Measurements from ENCODE around the gene OXT.

Gene OXT

DNA sequence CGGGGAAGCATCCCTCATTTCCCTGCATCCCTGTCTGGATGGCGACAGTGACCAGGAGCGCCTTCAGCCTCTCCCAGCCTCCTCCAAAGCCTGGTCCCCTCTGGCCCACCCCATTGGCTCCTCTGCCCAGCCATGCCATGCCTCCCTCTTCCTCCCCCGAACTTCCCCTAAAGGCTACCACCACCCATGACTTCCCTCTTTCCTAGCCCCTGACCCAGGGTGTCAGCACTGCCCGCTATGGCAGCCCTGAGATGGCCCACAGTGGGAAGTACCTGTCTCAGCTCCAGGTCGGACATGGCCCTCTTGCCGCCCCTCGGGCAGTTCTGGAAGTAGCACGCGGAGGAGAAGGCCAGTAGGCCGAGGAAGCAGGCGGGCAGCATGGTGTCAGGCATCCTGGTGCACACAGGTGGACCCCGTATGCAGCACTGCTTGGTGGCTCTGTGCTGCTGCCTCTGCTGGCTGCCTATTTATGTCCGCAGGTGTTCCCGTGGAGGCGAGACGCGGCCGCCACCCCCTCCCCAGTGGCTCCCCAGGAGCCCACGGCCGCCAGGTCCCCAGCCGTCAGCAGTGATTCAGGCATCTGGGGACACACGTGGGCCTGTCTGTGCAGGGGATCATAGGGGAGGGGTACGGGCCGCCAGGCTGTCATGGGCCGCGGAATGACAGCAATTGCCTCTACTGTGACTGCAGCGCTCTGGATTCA lies 13.0 kb downstream of the OXT start, which contains the start of gene AVP:
TSS of gene AVP (minus strand) at position 442 of the 703 bp plus-strand sequence. CDS start at position 392, 50 bp downstream.
- DNase-seq (no peak), ATAC-seq (replicated peaks) (no peak)
- Mint-ChIP-seq H3K36me3 (ENCODE audit: insufficient read depth) (no peaks in the 10 kb centered on the region), H3K27ac (no peak within 1 kb of the TSS), H3K4me1 (ENCODE audit: low read depth in 2 of 2) (peaks cover 4 to 7% of the 10 kb centered on the region in 2 donors), H3K9me3 (no peaks in the 10 kb centered on the region), H3K27me3 (peaks cover 59 to 67% of the 10 kb centered on the region in 2 donors), H3K4me3 (peak within 1 kb of the TSS; percentile 77 to 80)

DNA sequence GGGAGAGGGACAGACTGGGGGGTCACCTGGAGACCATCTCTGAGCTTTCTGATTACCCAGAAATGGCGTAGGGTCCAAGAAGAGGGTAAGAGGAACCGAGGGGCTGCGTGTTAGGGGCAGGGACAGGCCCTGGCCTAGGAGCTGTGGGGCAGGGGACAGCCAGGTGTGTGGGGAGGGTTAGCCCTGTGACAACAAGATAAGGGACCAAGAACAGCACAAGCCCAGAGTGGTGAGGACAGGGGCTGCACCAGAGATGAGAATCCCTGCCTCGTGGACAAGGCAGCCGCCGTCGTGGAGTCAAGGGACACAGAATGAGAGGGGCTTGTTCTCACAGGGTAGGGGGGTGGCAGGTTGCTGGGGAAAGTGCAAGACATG lies 13.6 kb downstream of the OXT start:
- Mint-ChIP-seq H3K27me3 (peaks cover 61 to 71% of the 10 kb centered on the region in 2 donors), H3K4me1 (ENCODE audit: low read depth in 2 of 2) (peaks cover 4 to 7% of the 10 kb centered on the region in 2 donors), H3K36me3 (ENCODE audit: insufficient read depth) (no peaks in the 10 kb centered on the region), H3K4me3 (no peak overlapping the region), H3K27ac (no peak overlapping the region), H3K9me3 (no peaks in the 10 kb centered on the region)
- no peak for ATAC-seq (replicated peaks)
- DNase-seq, result no peak

DNA sequence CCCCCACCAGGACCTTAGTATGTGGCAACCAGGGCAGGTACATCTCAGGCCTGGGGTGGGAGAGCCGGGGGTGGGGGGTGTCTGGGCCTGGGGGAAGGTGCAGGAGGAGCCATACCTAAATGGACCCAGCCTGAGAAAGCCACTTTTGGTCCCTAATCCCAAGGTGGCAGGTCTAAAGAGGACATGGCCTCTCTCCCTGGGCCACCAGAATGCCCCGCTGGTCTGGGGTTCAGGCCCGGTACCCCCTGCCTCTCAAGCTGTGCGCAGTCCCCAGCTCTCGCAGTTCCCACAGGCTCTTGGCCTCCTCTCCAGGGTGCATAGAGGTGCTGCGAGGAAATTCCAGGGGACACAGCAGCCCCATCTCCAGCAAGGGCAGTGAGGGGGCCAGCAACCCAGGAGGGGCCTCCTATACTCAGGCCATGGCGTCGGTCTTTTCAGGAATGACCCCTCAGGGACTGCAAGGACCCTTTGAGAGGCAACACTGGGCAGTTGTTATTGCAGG lies 14.2 kb downstream of the OXT start:
- peaks cover 4 to 7% of the 10 kb centered on the region in 2 donors for H3K4me1 Mint-ChIP-seq (ENCODE audit: low read depth in 2 of 2)
- no peak overlapping the region for H3K4me3 Mint-ChIP-seq
- peaks cover 61 to 71% of the 10 kb centered on the region in 2 donors for H3K27me3 Mint-ChIP-seq
- no peaks in the 10 kb centered on the region for H3K9me3 Mint-ChIP-seq
- no peak for ATAC-seq (replicated peaks)
- H3K27ac Mint-ChIP-seq, result no peak overlapping the region
- no peaks in the 10 kb centered on the region for H3K36me3 Mint-ChIP-seq (ENCODE audit: insufficient read depth)
- no peak for DNase-seq

DNA sequence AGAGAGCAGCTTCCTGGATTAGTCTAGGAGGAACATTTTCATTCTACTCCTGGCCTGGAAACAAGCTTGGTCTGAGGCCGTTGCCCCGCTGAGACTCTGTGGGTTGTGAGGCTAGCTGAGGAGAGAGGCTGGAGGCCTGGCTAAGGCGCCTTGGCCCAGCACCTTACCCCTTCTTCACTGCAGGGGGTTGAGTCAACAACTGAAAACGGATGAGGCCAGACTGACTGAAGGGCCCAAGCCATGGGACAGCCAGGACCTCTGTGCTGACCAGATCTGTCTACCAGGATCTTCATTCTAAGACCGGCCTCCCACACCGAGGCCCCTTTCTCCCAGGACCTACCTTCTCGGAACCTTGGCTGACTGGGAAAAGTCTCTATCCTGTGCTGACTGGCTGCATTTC lies 16.6 kb downstream of the OXT start:
- H3K27ac Mint-ChIP-seq, result no peak overlapping the region

DNA sequence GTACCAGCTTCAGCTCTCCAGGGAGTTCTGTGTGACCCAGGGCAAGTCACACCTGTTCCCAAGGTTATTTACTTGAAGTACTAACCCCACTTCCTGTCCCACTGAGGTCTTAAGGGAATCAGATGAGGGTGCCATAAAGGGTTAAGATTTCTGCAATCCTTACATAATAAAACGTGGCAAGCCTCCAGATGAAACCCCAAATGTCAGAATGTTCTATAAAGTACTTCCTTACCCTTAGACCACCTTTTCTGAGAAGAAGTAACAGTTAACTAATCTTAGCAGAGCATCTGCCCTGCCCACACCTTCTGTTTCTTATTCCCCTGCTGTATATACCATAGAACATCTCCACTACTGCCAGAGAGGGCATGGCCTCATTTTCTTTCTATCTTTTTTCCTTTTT lies 19.1 kb downstream of the OXT start:
- Mint-ChIP-seq H3K4me3 (no peak overlapping the region), H3K36me3 (ENCODE audit: insufficient read depth) (no peaks in the 10 kb centered on the region), H3K27ac (no peak overlapping the region), H3K27me3 (peaks cover 41 to 65% of the 10 kb centered on the region in 2 donors), H3K4me1 (ENCODE audit: low read depth in 2 of 2) (peaks cover 2 to 4% of the 10 kb centered on the region in 2 donors), H3K9me3 (no peaks in the 10 kb centered on the region)
- DNase-seq (no peak), ATAC-seq (replicated peaks) (no peak)

More for the DNA sequence above, 16.6 kb downstream of the OXT start:
- peaks cover 61 to 72% of the 10 kb centered on the region in 2 donors for H3K27me3 Mint-ChIP-seq
- no peak overlapping the region for H3K4me3 Mint-ChIP-seq
- no peaks in the 10 kb centered on the region for H3K36me3 Mint-ChIP-seq (ENCODE audit: insufficient read depth)
- no peak for DNase-seq
- H3K4me1 Mint-ChIP-seq (ENCODE audit: low read depth in 2 of 2), result peaks cover 6 to 8% of the 10 kb centered on the region in 2 donors
- ATAC-seq (replicated peaks), result no peak
- no peaks in the 10 kb centered on the region for H3K9me3 Mint-ChIP-seq

DNA sequence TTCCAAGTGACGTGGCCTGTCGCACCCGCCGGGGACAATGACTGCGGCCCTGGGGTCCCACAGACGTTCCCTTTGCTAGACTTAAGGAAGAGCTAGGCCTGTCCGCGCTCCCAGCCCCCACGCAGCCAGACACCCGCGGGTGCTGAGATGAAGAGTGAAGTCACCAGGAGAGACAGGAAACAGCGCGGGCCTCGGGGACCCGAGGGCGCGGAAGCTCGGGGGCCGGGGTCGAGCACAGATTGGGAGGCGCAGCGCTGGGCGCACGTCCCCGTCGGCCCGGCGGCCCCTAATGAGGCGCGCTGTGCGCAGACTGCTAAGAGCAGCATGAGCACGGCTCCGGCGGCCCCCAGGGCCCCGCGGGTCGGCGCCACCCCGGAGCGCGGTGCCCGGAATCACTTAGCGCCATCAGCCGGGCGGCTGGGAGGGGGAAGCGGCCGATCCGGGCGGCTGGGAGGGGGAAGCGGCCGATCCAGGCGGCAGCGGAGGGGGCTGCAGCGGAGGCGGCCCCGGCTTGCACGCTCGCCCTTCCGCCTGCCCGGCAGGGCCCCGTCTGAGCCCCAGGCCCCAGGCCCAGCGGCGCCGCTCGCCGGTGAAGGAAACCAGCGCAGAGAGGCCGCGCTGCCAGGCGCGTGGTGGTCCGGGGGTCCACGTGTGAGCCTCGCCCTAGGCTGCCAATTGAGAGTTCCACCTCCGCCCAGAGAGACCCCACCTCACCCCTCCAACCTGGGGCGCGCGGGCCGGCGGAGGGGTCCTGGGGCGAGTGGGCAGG lies 21.4 kb downstream of the OXT start:
- peak overlapping the region; percentile 63 to 69 for H3K4me3 Mint-ChIP-seq
- H3K27ac Mint-ChIP-seq, result peak overlapping the region; percentile 4 to 30
- H3K9me3 Mint-ChIP-seq, result no peaks in the 10 kb centered on the region
- peak; percentile 57 for ATAC-seq (replicated peaks)
- no peaks in the 10 kb centered on the region for H3K36me3 Mint-ChIP-seq (ENCODE audit: insufficient read depth)
- DNase-seq, result no peak
- H3K4me1 Mint-ChIP-seq (ENCODE audit: low read depth in 2 of 2), result peaks cover 2 to 4% of the 10 kb centered on the region in 2 donors
- peaks cover 47 to 71% of the 10 kb centered on the region in 2 donors for H3K27me3 Mint-ChIP-seq

DNA sequence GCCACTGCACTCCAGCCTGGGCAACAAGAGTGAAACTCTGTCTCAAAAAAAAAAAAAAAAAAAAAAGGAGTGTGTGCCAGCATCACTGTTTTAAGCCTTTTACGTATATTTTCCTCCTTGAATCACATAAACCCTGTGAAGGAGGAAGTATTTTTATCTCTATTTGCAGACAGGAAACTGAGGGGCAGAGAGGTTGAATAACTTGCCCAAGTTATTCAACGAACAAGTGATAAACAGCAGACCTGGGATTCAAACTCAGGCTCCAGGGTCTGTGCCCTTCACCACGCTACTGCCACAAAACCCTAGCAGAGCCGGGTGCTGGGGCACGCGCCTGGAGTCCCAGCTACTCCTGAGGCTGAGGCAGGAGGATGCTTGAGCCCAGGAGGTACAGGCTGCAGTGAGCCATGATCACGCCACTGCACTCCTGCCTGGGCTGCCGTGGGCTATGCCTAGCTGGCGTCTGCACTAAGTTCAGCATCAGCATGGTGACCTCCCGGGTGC lies 22.5 kb downstream of the OXT start:
- Mint-ChIP-seq H3K4me1 (ENCODE audit: low read depth in 2 of 2) (peaks cover 2 to 4% of the 10 kb centered on the region in 2 donors), H3K9me3 (no peaks in the 10 kb centered on the region), H3K27me3 (peaks cover 47 to 68% of the 10 kb centered on the region in 2 donors), H3K27ac (peak overlapping the region in 1 of 2 donors; percentile 69), H3K4me3 (no peak overlapping the region), H3K36me3 (ENCODE audit: insufficient read depth) (no peaks in the 10 kb centered on the region)
- DNase-seq (no peak), ATAC-seq (replicated peaks) (peak; percentile 39)

DNA sequence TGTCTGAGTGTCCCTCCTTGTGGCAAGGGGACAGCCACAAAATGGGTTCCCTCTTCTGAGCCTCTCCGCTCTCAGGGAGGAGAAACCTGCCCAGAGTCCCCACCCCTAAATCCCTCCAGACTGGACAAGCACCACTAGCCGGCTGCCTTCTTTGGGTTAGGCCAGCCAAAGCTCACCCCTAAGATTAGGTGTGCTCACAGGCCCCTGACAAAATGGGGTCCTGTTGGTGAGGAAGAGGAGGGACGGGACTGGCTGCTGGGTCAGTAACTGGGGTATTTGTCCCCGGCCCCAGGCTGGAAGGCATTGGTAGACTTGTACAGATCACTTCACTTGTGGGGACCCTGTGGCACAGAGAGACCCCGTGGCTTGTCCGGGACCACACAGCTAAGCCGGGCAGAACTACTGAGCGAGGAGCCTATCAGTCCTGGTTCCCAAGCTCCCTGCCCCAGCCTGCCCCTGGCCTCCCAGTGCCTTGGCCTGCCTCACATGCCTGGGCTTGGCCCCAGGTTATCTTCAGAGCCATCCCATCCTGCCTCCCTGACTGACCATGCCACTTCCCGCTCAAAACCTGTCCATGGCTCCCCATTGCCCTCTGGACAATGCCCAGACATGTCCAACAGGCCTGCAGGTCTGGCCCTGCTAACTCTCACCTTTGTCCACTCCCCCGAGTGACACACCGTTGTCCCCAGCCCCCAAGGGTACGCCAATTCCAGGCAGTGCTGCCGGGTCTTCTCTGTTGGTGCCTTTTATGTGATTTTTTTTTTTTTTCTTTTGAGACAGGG lies 23.6 kb downstream of the OXT start:
- Mint-ChIP-seq H3K4me3 (no peak overlapping the region), H3K27me3 (peaks cover 39 to 59% of the 10 kb centered on the region in 2 donors), H3K9me3 (no peaks in the 10 kb centered on the region), H3K27ac (no peak overlapping the region), H3K36me3 (ENCODE audit: insufficient read depth) (no peaks in the 10 kb centered on the region), H3K4me1 (ENCODE audit: low read depth in 2 of 2) (peaks cover 2 to 4% of the 10 kb centered on the region in 2 donors)
- no peak for ATAC-seq (replicated peaks)
- no peak for DNase-seq

DNA sequence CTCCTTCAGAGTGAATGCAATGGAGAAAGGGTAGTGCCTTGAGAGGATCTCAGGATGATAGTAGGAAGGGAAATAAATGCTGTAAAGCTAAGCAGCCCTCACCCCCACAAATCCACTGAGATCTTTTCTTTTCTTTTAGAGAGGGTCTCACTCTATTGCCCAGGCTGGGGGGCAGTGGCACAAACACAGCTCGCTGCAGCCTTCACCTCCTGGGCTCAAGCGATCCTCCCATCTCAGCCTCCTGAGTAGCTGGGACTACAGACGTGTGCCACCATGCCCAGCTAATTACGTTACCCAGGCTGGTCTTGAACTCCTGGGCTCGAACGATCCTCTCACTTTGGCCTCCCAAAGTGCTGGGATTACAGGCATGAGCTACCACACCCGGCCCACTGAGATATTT lies 29.1 kb downstream of the OXT start:
- H3K4me1 Mint-ChIP-seq (ENCODE audit: low read depth in 2 of 2), result peaks cover 16 to 17% of the 10 kb centered on the region in 2 donors
- peaks cover 14 to 15% of the 10 kb centered on the region in 2 donors for H3K27me3 Mint-ChIP-seq
- H3K27ac Mint-ChIP-seq, result no peak overlapping the region
- no peak for DNase-seq
- no peaks in the 10 kb centered on the region for H3K9me3 Mint-ChIP-seq
- ATAC-seq (replicated peaks), result no peak
- no peaks in the 10 kb centered on the region for H3K36me3 Mint-ChIP-seq (ENCODE audit: insufficient read depth)
- no peak overlapping the region for H3K4me3 Mint-ChIP-seq

DNA sequence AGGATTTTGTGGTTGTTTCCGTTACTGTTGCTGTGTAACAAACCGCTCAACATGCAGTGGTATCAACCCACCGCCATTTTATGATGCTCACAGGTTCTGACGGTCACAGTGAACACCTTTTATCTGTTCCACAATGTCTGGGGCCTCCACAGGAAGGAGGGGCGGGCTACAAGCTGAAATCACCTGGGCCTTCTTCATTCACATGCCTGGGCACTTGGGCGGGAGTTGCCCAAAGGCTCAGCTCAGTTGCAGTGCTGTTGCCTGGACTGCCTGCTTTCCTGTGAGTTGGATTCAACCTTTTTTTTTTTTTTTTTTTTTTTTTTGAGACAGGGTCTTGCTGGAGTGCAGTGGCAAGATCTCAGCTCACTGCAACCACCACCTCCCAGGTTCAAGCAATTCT lies 29.8 kb downstream of the OXT start:
- DNase-seq (no peak), ATAC-seq (replicated peaks) (no peak)
- Mint-ChIP-seq H3K4me1 (ENCODE audit: low read depth in 2 of 2) (peaks cover 16 to 17% of the 10 kb centered on the region in 2 donors), H3K4me3 (no peak overlapping the region), H3K27ac (no peak overlapping the region), H3K27me3 (peaks cover 7 to 8% of the 10 kb centered on the region in 2 donors), H3K9me3 (no peaks in the 10 kb centered on the region), H3K36me3 (ENCODE audit: insufficient read depth) (no peaks in the 10 kb centered on the region)

DNA sequence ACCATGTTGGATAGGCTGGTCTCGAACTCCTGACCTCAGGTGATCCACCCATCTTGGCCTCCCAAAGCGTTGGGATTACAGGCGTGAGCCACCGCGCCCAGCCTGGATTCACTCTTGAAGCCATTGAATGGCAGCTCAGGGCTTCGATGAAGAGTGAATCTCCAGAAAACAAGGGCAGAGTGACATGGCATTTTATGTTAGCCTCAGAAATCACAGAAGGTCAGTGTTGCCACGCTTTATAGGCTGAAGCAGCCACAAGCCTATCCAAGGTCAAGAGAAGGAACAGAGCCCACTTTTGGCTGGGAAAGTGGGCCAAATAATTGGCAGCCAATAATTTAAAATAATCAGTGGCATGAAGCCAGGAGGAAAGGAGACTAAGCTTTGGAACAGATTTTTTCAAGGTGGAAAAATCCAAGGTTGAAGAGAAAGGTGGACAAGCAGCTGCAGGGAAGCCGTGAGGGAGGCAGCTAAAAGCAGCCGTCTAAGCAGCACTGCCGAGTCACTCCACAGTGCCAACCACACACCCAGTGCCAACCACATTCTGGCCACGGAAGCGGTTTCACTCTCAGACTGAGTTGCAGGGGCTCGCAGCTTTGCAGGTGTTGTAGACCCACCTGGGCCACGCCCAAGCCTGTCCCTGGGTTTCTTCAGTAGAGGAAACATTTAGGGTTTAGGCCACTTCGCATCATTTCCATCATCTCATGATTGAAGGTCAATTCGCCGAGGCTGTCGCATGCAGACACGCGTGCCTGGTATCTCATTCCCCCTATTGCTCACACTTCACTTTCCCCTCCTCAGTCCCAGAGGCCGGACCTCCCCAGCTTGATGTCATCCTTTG lies 30.5 kb downstream of the OXT start:
- Mint-ChIP-seq H3K36me3 (ENCODE audit: insufficient read depth) (peaks cover 3% of the 10 kb centered on the region), H3K4me3 (peak overlapping the region; percentile 52 to 57), H3K9me3 (no peaks in the 10 kb centered on the region), H3K4me1 (ENCODE audit: low read depth in 2 of 2) (peaks cover 17% of the 10 kb centered on the region in 2 donors), H3K27ac (peak overlapping the region in 1 of 2 donors; percentile 74), H3K27me3 (peaks cover 7% of the 10 kb centered on the region in 2 donors)
- DNase-seq, result peak in 2 of 3 experiments; percentile 26
- peak; percentile 89 for ATAC-seq (replicated peaks)

DNA sequence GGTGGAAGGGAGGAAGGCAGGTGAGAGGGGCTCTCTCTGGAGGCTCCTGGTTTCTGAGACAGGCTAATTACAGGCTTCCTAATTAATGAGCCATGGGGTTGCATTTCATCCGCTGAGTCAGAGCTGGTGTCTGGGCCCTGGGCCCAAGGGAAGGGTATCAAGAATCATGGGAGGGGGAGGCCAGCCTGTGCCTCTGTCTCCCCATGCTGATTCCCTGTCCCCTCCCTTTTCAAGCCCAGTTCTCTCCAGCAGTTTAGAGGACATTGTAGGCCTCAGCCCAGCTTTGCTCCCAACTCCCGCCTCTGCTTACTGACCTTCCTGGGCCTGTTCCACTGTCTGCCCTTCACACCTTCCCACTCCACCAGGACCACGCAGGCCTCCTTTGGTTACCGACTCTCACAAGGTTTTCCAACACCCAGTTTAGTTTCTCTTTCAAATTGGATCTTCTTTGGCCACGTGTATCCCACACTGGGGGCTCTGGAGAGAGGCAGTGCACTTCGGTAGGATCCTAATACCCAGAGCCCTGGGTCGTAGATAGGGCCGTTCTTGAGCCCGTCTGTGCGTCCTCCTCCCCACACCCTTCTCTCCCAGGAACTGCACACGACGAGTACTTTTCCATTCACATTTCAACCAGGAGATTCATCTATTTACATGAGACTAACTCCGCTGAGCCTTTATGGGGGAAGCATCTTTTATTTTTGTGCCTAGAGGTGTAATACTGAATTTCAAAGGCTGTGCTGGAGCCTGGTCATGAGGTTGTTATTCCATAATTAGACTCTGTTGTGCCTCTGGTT lies 31.4 kb downstream of the OXT start:
- peaks cover 8% of the 10 kb centered on the region for H3K36me3 Mint-ChIP-seq (ENCODE audit: insufficient read depth)
- H3K4me1 Mint-ChIP-seq (ENCODE audit: low read depth in 2 of 2), result peaks cover 17% of the 10 kb centered on the region in 2 donors
- H3K27ac Mint-ChIP-seq, result peak overlapping the region; percentile 35 to 74
- peak overlapping the region; percentile 52 to 57 for H3K4me3 Mint-ChIP-seq
- ATAC-seq (replicated peaks) (no peak), DNase-seq (no peak)
- H3K9me3 Mint-ChIP-seq, result no peaks in the 10 kb centered on the region
- peaks cover 7% of the 10 kb centered on the region in 2 donors for H3K27me3 Mint-ChIP-seq
